ENCODE measurements around the gene MARCHF9. TPM values are rescaled to one million over a fixed set of nuclear protein-coding genes. Genes with fewer than 3 reads are reported as not detected.

Gene MARCHF9
- total RNA-seq, 2 experiments from 2014 or later: 10.4 to 10.8 TPM

DNA sequence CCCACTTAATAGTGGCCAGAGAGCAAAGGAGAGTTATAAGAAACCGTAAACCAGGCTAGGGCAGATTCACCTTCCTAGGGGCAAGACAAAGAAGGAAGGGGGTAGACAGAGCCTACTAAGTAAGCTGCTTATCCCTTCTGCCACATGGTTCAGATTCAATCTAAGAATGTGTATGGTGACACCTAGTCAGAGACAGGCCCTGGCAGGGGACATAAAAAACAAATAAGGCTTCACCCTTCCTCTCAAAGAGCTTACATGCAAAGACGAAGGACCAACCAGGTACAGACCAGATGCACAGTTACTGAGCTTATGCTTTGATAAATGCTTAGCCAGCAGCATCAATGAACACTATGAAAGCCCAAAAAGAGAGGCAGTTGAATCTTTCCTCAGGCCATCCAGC, 7.6 kb downstream of the MARCHF9 start:
- Mint-ChIP-seq H3K4me3 (no peak overlapping the region), H3K27ac (no peak overlapping the region), H3K4me1 (ENCODE audit: low read depth) (peaks cover 42% of the 10 kb centered on the region), H3K36me3 (ENCODE audit: low read depth) (peaks cover 13% of the 10 kb centered on the region), H3K9me3 (no peaks in the 10 kb centered on the region), H3K27me3 (ENCODE audit: low read depth) (peaks cover 6% of the 10 kb centered on the region)
- intact Hi-C loops (cut with micrococcal nuclease): no loop called here
- no peak for DNase-seq
- CTCF ChIA-PET: interaction anchor here (1.0 kb wide), 1 partner anchor 147 kb away, joined by 8 read pairs; no protein-coding TSS in a partner anchor

DNA sequence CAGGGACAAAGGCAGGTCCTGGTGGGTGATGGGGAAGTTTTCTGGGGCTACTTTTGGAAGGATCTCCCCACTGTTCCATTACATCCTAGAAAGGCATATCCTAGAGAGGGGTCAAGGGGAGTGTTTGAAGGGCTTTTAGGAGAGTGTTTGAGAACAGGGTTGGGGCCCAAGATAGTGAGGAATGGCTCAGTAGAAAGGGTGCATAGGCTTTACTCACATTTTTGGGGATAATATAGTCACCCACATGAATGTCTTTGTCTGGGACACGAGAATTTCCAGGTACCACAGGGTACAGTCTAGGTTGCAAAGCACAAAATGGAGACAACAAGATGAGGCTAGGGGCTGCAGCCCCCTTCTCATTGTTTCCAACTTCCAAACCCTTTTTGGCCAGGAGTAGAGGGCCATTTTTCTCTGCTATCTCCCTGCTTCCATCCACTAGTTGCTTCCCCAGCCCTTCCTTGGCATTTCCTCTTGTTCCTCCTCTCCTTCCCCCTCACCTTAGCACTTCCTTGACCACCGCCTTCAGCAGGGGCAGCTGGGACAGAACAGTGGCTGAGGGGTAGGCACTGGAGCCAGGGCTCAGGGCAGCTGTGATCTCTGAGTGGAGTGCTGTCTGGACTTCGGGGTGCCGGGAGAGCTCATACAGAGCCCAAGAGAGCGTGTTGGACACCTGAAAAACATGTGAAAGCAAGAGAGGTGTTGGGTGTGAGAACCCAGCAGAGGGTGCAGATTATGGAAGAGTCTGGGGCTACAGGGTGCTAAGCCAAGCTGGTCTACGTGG, 9.2 kb downstream of the MARCHF9 start:
- intact Hi-C loops (cut with micrococcal nuclease): loop anchor here (2.0 kb wide), 1 partner anchor 19 kb away; the partner anchor contains the start of gene TSFM
- H3K36me3 Mint-ChIP-seq (ENCODE audit: low read depth): peaks cover 18% of the 10 kb centered on the region
- H3K27me3 Mint-ChIP-seq (ENCODE audit: low read depth): peaks cover 6% of the 10 kb centered on the region
- CTCF ChIA-PET: interaction anchor here (0.6 to 5.3 kb wide), 7 partner anchors 8 to 178 kb away, joined by 3 to 42 read pairs (median 5); partner anchors contain the start of gene MARCHF9
- no peaks in the 10 kb centered on the region for H3K9me3 Mint-ChIP-seq
- H3K4me3 Mint-ChIP-seq: peak overlapping the region; percentile 88
- peaks cover 37% of the 10 kb centered on the region for H3K4me1 Mint-ChIP-seq (ENCODE audit: low read depth)
- no peak overlapping the region for H3K27ac Mint-ChIP-seq
- DNase-seq: no peak

DNA sequence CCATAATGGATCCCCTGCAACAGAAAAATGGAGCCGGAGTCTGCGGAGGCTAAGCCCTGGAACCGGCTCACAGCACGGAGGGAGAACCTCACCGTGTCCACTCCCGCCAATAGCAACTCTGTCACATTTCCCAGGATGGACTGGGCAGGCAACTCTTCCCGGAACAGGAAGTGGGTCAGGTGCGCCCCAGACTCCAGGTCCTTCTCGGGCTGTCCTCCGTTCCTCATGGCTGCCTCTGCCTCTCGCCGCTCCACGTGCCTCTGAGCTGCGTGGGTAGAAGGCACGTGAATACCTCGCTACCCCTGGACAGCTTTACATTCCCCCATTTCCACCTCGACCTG, 9.7 kb downstream of the MARCHF9 start:
- DNase-seq: peak; percentile 32
- H3K9me3 Mint-ChIP-seq: no peaks in the 10 kb centered on the region
- peaks cover 24% of the 10 kb centered on the region for H3K36me3 Mint-ChIP-seq (ENCODE audit: low read depth)

DNA sequence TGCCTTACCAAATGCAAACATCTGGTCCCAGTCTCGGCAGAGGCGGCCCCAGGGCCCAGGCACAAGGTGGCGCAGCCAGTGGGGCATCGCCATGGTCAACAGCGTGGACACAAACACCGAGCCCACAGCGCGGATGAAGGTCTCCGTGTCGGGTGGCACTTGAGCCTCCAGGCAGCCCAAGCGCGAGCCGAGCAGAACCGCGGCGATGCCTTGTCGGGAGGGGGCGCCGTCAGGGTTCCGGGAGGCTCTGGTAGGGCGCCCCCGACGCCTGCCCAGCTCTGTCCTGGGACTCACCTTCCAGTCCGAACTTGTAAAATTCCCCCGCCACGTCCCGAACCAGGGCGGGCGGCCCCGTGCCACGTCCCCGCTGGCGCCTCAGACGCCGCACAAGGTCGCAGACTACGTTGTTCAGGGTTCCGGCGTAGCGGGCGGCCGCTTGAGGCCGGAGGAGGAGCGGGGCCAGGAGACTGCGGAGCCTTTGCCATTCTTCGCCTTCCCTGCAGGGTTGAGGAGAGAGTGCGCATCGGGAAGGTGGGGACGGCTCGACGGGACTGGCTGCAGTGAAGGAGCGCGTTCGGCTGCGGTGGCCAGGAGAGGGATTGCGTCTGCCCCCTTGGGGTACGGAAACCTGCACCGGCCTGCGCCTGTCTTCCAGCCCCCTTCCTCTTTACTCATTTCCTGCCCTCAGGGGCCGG, 10.2 kb downstream of the MARCHF9 start:
- intact Hi-C loops (cut with micrococcal nuclease): loop anchor here (1.0 to 2.0 kb wide), 2 partner anchors 9 to 18 kb away; partner anchors contain the start of gene TSFM
- Mint-ChIP-seq H3K4me3 (peak overlapping the region; percentile 88), H3K4me1 (ENCODE audit: low read depth) (peaks cover 30% of the 10 kb centered on the region), H3K27ac (peak overlapping the region; percentile 63), H3K9me3 (no peaks in the 10 kb centered on the region), H3K36me3 (ENCODE audit: low read depth) (peaks cover 26% of the 10 kb centered on the region), H3K27me3 (ENCODE audit: low read depth) (peaks cover 6% of the 10 kb centered on the region)
- peak; percentile 80 for DNase-seq
- CTCF ChIA-PET: interaction anchor here (0.6 to 5.3 kb wide), 10 partner anchors 9 to 177 kb away, joined by 3 to 42 read pairs (median 3); partner anchors contain the start of gene MARCHF9

More for the DNA sequence above, 9.7 kb downstream of the MARCHF9 start:
- CTCF ChIA-PET: interaction anchor here (0.6 to 5.3 kb wide), 9 partner anchors 9 to 178 kb away, joined by 3 to 42 read pairs (median 3); partner anchors contain the start of gene MARCHF9
- intact Hi-C loops (cut with micrococcal nuclease): loop anchor here (1.0 to 2.0 kb wide), 2 partner anchors 8 to 18 kb away; partner anchors contain the start of gene TSFM
- Mint-ChIP-seq H3K27me3 (ENCODE audit: low read depth) (peaks cover 6% of the 10 kb centered on the region), H3K4me1 (ENCODE audit: low read depth) (peaks cover 33% of the 10 kb centered on the region), H3K27ac (peak overlapping the region; percentile 57), H3K4me3 (peak overlapping the region; percentile 88)

DNA sequence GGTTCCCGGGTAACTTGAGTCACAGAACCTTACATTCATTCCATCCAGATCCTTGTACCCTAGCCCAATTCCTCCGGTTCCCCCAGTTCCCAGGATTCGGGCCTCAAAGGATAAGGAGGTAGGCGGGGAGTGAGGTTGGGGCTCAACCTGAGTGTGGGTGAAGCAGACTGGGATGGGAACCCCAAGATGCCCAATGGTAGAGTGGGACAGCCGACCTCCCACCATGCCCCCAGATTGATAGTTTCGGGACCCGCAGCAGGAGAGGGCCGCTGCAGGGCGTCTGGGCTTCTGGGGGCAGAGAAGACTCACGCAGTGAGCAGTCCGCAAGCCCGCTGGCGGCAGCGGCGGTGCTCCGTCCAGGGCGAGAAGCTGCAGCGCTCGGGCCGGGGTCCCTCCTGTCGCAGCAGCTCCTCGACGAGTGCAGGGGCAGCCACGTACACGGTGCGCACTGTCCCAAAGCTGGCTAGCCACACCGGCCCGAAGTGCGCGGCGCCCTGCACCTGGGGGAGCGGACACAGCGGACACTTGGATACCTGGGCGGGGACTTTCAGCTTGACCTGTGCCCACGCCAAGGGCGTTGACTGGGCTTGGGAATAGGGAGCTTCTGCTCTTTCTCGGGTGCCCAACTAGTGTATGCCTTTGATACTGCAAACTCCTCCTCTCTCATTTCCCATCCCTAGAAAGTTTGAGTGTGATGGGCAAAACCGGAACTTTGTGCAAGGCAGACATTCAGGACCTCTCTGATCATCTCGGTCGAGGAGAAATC, 11.0 kb downstream of the MARCHF9 start:
- Mint-ChIP-seq H3K27ac (no peak overlapping the region), H3K4me3 (peak overlapping the region; percentile 88), H3K36me3 (ENCODE audit: low read depth) (peaks cover 28% of the 10 kb centered on the region), H3K4me1 (ENCODE audit: low read depth) (peaks cover 33% of the 10 kb centered on the region), H3K27me3 (ENCODE audit: low read depth) (peaks cover 6% of the 10 kb centered on the region), H3K9me3 (no peaks in the 10 kb centered on the region)
- no peak for DNase-seq
- CTCF ChIA-PET: interaction anchor here (1.1 to 5.3 kb wide), 5 partner anchors 10 to 140 kb away, joined by 3 to 42 read pairs (median 5); partner anchors contain the start of gene MARCHF9
- intact Hi-C loops (cut with micrococcal nuclease): loop anchor here (1.0 to 2.0 kb wide), 2 partner anchors 10 to 17 kb away; partner anchors contain the start of gene TSFM

DNA sequence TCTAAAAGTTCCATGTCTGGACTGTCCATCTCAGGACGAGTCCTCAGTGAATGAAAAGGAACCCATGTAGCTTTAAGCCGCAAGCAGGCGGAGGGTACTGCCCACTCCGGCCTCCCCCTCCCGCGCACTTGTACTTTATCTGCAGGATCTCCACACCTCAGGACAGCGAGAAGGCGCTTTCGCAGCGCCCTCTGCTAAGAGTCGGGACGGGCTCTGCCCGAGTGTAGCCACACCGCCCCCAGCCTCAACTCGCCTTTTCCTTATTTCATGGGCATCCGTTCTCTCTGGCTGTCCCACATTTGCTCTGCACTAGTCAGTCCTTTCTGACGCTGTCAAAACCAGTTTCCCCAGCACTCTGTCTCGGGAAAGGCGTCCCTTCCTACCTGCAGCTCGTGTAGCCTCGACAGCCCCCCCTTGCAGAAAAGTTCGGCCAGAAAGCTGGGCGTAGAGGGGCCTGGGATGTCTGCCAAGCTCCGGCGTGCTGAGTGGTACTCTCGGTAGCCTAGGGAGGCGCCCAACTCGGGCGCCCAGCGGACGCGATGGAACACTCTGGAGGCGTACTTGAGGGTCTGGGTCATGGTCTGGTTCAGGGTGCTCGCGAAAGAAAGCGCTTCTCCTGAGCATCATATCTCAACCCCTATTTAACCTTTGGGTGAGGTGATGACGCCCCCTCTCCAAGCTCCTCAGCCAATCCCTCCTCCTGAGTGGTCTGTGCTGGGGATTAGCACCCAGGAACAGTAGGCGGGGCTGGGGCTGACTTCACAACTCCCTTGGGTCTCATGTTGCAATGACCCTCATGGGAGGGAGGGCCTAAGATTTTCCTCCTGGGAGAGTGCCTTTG, 11.8 kb downstream of the MARCHF9 start, which contains the start of gene CYP27B1:
Gene CYP27B1, minus strand, starts transcription at position 615 of the 841 bp plus-strand sequence. Its CDS starts 37 bp downstream, at position 578.
- H3K27ac Mint-ChIP-seq: no peak within 1 kb of the TSS
- no peak for DNase-seq
- H3K36me3 Mint-ChIP-seq (ENCODE audit: low read depth): peaks cover 31% of the 10 kb centered on the region
- H3K4me3 Mint-ChIP-seq: peak within 1 kb of the TSS; percentile 88
- CTCF ChIA-PET: interaction anchor here (0.5 to 5.3 kb wide), 6 partner anchors 11 to 175 kb away, joined by 3 to 42 read pairs (median 5); partner anchors contain the start of genes ATP23 and MARCHF9
- H3K4me1 Mint-ChIP-seq (ENCODE audit: low read depth): peaks cover 40% of the 10 kb centered on the region
- H3K27me3 Mint-ChIP-seq (ENCODE audit: low read depth): peaks cover 6% of the 10 kb centered on the region
- intact Hi-C loops (cut with micrococcal nuclease): no loop called here
- no peaks in the 10 kb centered on the region for H3K9me3 Mint-ChIP-seq

DNA sequence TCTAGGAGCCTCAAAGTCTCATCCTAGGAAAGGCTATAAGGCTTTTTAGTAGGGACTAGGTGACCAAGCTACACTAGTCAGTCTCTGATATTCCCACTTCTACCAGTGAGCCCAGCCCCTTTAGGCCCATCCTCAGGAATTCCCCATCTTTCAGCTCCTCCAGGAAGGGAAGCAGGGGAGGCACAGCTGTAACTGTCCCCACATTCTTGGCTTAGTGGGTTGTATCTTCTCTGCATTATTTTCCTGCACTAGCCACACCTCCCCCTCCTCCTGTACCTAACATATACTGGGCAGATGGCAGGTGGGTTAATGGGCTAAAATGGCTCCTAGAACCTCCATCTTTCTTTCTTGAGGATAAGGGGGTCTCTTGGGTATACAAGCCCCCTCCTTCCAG, 12.4 kb downstream of the MARCHF9 start:
- Mint-ChIP-seq H3K27me3 (ENCODE audit: low read depth) (peaks cover 6% of the 10 kb centered on the region), H3K4me1 (ENCODE audit: low read depth) (peaks cover 42% of the 10 kb centered on the region), H3K9me3 (no peaks in the 10 kb centered on the region), H3K36me3 (ENCODE audit: low read depth) (peaks cover 33% of the 10 kb centered on the region), H3K4me3 (no peak overlapping the region), H3K27ac (no peak overlapping the region)
- DNase-seq: no peak
- CTCF ChIA-PET: interaction anchor here (1.2 to 5.3 kb wide), 5 partner anchors 8 to 138 kb away, joined by 5 to 42 read pairs (median 9); partner anchors contain the start of gene MARCHF9
- intact Hi-C loops (cut with micrococcal nuclease): no loop called here

DNA sequence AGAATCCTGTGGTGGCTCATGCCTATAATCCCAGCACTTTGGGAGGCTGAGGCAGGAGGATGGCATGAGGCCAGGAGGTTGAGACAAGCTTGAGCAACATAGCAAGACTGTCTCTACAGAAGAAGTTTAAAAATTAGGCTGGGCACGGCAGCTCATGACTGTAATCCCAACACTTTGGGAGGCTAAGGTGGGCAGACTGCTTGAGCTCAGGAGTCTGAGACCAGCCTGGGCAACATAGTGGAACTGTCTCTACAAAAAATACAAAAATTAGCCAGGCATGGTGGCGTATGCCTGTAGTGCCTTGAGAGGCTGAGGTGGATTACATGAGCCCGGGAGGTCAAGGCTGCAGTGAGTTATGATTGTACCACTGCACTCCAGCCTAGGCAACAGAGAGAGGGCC, 13.0 kb downstream of the MARCHF9 start:
- no peak overlapping the region for H3K4me3 Mint-ChIP-seq
- peaks cover 33% of the 10 kb centered on the region for H3K36me3 Mint-ChIP-seq (ENCODE audit: low read depth)

DNA sequence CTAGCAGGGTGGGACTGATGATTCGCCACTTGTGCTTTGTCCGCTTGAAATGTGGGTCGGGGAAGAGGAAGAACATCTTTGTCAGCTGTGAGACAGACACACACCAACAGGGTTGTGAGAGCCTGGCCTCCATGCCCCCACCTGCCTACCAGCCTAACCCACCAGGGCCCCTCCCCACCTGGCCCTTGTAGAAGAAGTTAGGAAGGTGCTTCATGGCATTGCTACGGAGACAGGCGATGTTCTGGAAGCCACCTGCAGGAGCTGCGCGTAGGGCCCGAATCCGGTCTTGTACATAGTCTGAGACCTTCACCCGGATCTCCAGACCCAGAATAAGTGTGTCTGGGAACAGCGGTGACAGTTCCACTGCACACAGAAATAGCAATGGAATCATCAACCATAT, 14.7 kb downstream of the MARCHF9 start:
- Mint-ChIP-seq H3K27ac (no peak overlapping the region), H3K4me3 (no peak overlapping the region)
- intact Hi-C loops (cut with micrococcal nuclease): no loop called here

More for the DNA sequence above, 13.0 kb downstream of the MARCHF9 start:
- no peak for DNase-seq
- Mint-ChIP-seq H3K27ac (no peak overlapping the region), H3K27me3 (ENCODE audit: low read depth) (peaks cover 6% of the 10 kb centered on the region), H3K4me1 (ENCODE audit: low read depth) (peaks cover 43% of the 10 kb centered on the region), H3K9me3 (no peaks in the 10 kb centered on the region)
- CTCF ChIA-PET: interaction anchor here (1.5 to 5.3 kb wide), 3 partner anchors 9 to 138 kb away, joined by 9 to 42 read pairs (median 9); partner anchors contain the start of gene MARCHF9
- intact Hi-C loops (cut with micrococcal nuclease): no loop called here

DNA sequence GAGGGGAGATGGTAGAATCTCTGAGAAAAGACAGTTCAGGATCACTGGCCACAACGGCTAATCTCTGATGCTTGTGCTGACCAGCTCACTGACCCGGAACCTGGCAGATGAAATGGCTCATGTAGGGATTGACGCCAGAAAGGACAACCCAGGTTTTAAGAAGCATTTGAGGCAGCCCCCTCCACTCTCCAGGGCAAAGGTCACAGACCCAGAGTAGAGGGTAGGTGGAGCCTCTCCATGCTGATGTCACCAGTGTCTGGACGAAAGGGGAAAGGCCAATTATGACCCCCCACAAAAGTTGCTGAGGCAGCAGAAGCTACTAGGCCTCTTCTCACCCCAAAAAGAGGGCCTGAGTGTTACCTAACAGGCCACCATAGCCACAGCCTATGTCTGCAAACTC, 15.8 kb downstream of the MARCHF9 start:
- Mint-ChIP-seq H3K36me3 (ENCODE audit: low read depth) (peaks cover 28% of the 10 kb centered on the region), H3K4me1 (ENCODE audit: low read depth) (peaks cover 33% of the 10 kb centered on the region), H3K4me3 (peak overlapping the region; percentile 98), H3K9me3 (no peaks in the 10 kb centered on the region), H3K27me3 (ENCODE audit: low read depth) (peaks cover 7% of the 10 kb centered on the region), H3K27ac (no peak overlapping the region)
- CTCF ChIA-PET: no interaction called here
- DNase-seq: no peak
- intact Hi-C loops (cut with micrococcal nuclease): no loop called here

More for the DNA sequence above, 14.7 kb downstream of the MARCHF9 start:
- peaks cover 27% of the 10 kb centered on the region for H3K36me3 Mint-ChIP-seq (ENCODE audit: low read depth)
- H3K27me3 Mint-ChIP-seq (ENCODE audit: low read depth): peaks cover 7% of the 10 kb centered on the region
- CTCF ChIA-PET: no interaction called here
- H3K9me3 Mint-ChIP-seq: no peaks in the 10 kb centered on the region
- peaks cover 37% of the 10 kb centered on the region for H3K4me1 Mint-ChIP-seq (ENCODE audit: low read depth)
- no peak for DNase-seq

All from activated naive CD4-positive, alpha-beta T cell treated with anti-CD3 and anti-CD28 coated beads for 36 hours (primary cell).